Chondrocyte (in vitro differentiated cells): ENCODE measurements around the gene RNU6-8. TPM values are rescaled to one million over a fixed set of nuclear protein-coding genes. Genes with fewer than 3 reads are reported as not detected.

Experiments
- DNase-seq: peaks from one replicate; pipeline ENCODE4 v3.0.0; 2021; ENCODE audit warnings: mixed read lengths, low spot score
- H3K27ac Mint-ChIP-seq: one replicate; pipeline ENCODE4 v1.8.0; 2021; ENCODE audit warnings: mild to moderate bottlenecking, moderate library complexity, mixed read lengths; ENCODE audit not compliant: unreplicated experiment
- H3K27me3 Mint-ChIP-seq: 2 replicates; pipeline ENCODE4 v1.8.0; 2021; ENCODE audit warnings: low read depth, mixed read lengths
- H3K36me3 Mint-ChIP-seq: 2 replicates; pipeline ENCODE4 v1.8.0; 2021; ENCODE audit warnings: low read depth, mixed read lengths
- H3K4me1 Mint-ChIP-seq: 2 replicates; pipeline ENCODE4 v1.8.0; 2021; ENCODE audit warnings: low read depth, mild to moderate bottlenecking, mixed read lengths
- H3K4me3 Mint-ChIP-seq: one replicate; pipeline ENCODE4 v1.8.0; 2021; ENCODE audit warnings: mild to moderate bottlenecking, moderate library complexity, mixed read lengths; ENCODE audit not compliant: unreplicated experiment
- H3K9me3 Mint-ChIP-seq: 2 replicates; pipeline ENCODE4 v1.8.0; 2021; ENCODE audit warnings: low read depth, mixed read lengths
- total RNA-seq: library from RNA; stranded (reverse); gene quantifications from 3 replicates; pipeline ENCODE4 v1.2.1, GENCODE V29; 2021
- TF ChIP-seq, protein P1 (sequence below): fragments of 200-600 bp; sonication (generic); IDR thresholded peaks from 2 replicates; pipeline ENCODE4 v1.5.0; 2021; ENCODE audit warnings: antibody characterized with exemption, mild to moderate bottlenecking, moderate library complexity

RNU6-8 gene
- total RNA-seq, 1 donor from 2014 or later: not detected

DNA sequence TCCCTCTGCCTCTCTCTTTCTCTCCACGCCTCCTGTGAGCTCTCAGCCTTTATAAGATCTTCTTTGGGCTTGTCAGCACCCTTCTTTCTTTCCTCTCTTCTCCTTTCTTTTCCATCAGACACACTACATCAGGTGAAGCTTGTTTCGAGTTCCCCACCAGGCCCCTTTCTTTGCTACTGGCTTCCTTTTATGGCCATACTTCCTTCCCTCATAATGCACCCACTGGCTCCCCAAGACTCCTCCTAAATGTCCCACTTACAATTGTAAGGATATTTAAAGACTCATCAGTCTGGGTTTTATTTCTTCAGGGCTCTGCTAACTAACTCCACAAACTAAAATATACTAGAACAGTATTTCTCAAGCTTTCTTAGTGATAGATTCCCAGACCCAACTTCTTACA lies 3.5 kb upstream of the RNU6-8 start:
- no peak overlapping the region for H3K4me3 Mint-ChIP-seq
- DNase-seq: no peak
- peaks cover 3% of the 10 kb centered on the region for H3K27me3 Mint-ChIP-seq
- no peaks in the 10 kb centered on the region for H3K36me3 Mint-ChIP-seq
- H3K27ac Mint-ChIP-seq: no peak overlapping the region
- TF ChIP-seq, protein P1, sequence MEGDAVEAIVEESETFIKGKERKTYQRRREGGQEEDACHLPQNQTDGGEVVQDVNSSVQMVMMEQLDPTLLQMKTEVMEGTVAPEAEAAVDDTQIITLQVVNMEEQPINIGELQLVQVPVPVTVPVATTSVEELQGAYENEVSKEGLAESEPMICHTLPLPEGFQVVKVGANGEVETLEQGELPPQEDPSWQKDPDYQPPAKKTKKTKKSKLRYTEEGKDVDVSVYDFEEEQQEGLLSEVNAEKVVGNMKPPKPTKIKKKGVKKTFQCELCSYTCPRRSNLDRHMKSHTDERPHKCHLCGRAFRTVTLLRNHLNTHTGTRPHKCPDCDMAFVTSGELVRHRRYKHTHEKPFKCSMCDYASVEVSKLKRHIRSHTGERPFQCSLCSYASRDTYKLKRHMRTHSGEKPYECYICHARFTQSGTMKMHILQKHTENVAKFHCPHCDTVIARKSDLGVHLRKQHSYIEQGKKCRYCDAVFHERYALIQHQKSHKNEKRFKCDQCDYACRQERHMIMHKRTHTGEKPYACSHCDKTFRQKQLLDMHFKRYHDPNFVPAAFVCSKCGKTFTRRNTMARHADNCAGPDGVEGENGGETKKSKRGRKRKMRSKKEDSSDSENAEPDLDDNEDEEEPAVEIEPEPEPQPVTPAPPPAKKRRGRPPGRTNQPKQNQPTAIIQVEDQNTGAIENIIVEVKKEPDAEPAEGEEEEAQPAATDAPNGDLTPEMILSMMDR: no peak
- H3K9me3 Mint-ChIP-seq: no peaks in the 10 kb centered on the region
- H3K4me1 Mint-ChIP-seq: peaks cover 21% of the 10 kb centered on the region

DNA sequence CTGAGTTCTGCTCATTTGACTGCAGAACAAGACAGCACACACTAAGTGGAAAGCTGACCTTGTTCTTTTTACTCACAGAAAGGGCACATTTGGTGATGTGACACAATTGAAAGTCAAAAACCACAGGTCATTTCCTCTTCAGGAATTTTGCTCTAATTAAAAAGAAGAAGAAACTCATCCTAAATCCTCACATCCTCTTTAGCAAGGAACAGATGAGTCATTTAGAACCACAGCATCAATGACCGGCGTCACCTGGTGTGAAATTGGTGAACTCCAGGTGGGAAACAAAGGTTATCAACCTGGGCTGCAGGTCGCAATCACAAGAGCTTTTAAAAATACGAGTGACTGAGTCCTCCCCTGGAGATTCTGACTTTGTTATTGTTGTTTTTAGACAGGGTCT lies 2.9 kb upstream of the RNU6-8 start:
- Mint-ChIP-seq H3K36me3 (no peaks in the 10 kb centered on the region), H3K4me1 (peaks cover 22% of the 10 kb centered on the region), H3K27ac (no peak overlapping the region), H3K9me3 (no peaks in the 10 kb centered on the region), H3K27me3 (peaks cover 3% of the 10 kb centered on the region), H3K4me3 (no peak overlapping the region)
- DNase-seq: no peak
- TF ChIP-seq, protein P1: no peak

DNA sequence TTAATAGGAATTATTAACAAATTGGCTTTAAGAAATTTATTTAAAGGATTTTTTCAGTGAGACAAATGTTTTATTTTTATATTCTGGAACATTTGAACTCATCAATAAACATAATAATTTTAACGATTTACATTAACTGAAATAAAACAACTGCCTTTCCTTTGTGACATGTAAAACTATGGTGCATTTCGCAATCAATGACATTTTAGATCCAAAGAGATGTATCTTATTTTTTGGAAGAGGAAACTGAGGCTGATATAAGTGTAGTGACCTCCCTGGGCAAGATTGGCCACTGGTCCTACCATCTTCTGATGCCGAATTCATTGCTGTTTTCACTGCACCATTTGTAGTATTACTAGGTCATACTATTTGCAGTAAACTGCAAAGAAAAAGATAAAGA lies 2.5 kb upstream of the RNU6-8 start:
- peaks cover 3% of the 10 kb centered on the region for H3K27me3 Mint-ChIP-seq

DNA sequence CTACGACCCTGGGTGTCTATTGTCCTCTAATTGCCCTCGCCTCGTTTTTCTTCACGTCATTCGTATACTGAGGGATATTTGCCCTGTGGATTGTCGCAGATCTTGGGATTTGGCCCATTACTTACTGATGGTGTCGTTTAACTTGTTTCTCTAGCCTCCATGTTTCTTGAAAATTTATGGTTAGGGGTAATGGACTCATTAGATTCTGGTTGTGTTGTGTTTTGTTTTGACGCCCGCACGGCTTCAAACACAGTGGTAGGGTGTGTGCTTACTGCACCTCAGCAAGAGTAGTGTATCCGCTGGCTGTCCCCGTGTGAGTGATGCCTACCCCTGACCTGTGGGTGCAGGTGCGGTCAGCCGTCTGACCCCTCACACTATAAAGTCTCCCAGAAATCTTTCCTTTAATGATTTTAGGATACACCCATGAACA lies 874 bp upstream of the RNU6-8 start:
- TF ChIP-seq, protein P1: no peak

More for the DNA sequence above, 2.5 kb upstream of the RNU6-8 start:
- Mint-ChIP-seq H3K36me3 (no peaks in the 10 kb centered on the region), H3K4me1 (peaks cover 25% of the 10 kb centered on the region), H3K9me3 (no peaks in the 10 kb centered on the region), H3K4me3 (no peak overlapping the region), H3K27ac (no peak overlapping the region)
- TF ChIP-seq, protein P1: no peak
- no peak for DNase-seq

DNA sequence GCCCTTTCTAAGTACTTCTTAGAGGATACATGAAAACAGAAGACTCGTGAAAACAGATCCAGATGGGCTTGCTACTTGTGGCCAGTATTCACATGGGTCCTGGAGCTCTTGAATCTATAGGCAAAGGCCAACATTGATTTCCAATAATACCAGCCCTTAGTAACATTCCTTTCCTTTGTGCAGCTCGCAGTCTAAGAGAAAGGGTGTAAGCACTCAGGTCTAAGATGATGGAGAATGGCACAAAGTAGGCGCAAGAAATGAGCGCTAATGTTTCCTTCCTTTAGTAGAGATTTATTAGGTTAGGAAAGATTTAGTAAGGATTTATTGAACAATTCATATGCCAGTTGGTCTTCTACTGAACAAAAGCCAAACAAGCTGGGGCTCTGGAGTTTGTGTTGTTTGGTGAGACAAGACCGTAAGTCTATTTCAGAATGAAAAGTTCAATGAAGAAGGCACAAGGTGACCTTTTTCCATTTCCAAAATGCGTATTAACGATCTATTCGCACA lies 525 bp downstream of the RNU6-8 start:
- H3K4me3 Mint-ChIP-seq: peak overlapping the region; percentile 89
- no peak for DNase-seq
- H3K9me3 Mint-ChIP-seq: no peaks in the 10 kb centered on the region
- H3K27ac Mint-ChIP-seq: peak overlapping the region; percentile 100
- peaks cover 25% of the 10 kb centered on the region for H3K4me1 Mint-ChIP-seq
- no peaks in the 10 kb centered on the region for H3K36me3 Mint-ChIP-seq
- TF ChIP-seq, protein P1: no peak
- H3K27me3 Mint-ChIP-seq: peaks cover 5% of the 10 kb centered on the region

More for the DNA sequence above, 874 bp upstream of the RNU6-8 start:
- Mint-ChIP-seq H3K27ac (peak overlapping the region; percentile 39), H3K4me1 (peaks cover 25% of the 10 kb centered on the region), H3K4me3 (peak overlapping the region; percentile 89), H3K27me3 (peaks cover 3% of the 10 kb centered on the region), H3K9me3 (no peaks in the 10 kb centered on the region), H3K36me3 (no peaks in the 10 kb centered on the region)
- no peak for DNase-seq
